ENCODE measurements around the gene ARL15.

The ARL15 gene

DNA sequence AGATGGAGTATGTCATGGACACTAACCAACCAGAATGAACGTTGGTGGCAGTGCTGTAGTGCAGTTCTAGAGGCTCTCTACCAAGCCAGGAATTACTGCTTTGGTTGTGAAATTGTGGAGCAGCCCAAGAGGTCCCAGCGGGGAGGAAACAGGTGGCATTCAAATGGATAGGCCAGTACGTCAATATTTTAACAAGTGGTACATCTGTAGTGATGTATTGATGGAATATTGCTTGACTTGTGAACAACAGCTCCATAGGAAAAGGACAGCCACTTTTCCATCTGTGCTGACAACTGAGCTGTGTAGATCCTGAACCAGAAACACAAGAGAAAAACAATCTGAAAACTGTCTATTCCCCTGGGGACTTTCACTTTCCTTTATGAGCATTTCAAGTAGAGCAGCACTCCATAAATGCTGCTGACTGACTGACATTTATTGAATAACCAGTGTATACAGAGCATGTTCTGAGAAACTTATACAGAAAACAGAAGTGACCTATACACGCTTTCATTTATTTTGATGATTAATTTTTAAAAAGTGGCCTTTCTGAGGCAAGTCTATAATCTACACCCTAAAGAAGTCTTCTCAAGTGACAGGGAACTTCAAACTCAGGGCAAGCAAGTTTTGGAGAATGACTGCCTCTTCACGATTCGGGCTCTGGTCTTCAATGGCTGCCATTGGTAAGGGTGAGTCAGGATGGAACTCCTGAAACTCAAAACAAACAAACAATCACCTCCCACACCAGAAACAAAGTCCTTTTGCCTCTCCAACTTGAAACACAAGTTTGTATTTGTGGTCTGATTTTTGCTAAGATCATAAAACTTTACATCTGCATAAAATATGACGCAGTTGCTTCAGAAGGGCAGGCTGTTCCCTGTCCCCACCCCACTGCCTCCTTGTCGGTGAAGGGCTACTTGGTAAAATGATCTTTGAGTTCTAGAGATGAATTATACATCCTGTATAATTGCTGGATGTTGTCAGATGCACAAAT lies 387.6 kb downstream of the ARL15 start:
- H3K9me3 ChIP-seq (ENCODE audit: insufficient read depth, low read depth, low read length): no peaks in the 10 kb centered on the region
- H3K4me1 ChIP-seq (ENCODE audit: insufficient read depth, low read length, poor library complexity, severe bottlenecking): peaks cover 14% of the 10 kb centered on the region
- no peak overlapping the region for H3K4me3 ChIP-seq (ENCODE audit: low read length, poor library complexity, severe bottlenecking)
- H3K4me2 ChIP-seq (ENCODE audit: low read depth, low read length, poor library complexity, severe bottlenecking): peak overlapping the region; percentile 14
- no peaks in the 10 kb centered on the region for H3K36me3 ChIP-seq (ENCODE audit: insufficient read depth, low read length)
- H3K9me2 ChIP-seq (replicated peaks; ENCODE audit: low read depth, low read length): no peaks in the 10 kb centered on the region
- H3K79me2 ChIP-seq (ENCODE audit: insufficient read depth, low read length): no peaks in the 10 kb centered on the region
- no peak overlapping the region for H2AFZ ChIP-seq (ENCODE audit: low read length)
- no peaks in the 10 kb centered on the region for H3F3A ChIP-seq (ENCODE audit: low read depth)
- H4K20me1 ChIP-seq (ENCODE audit: insufficient read depth, low read length, poor library complexity, severe bottlenecking): no peaks in the 10 kb centered on the region
- no peaks in the 10 kb centered on the region for H3K27me3 ChIP-seq (ENCODE audit: insufficient read depth, low read length, poor library complexity, severe bottlenecking)
- H3K9ac ChIP-seq (ENCODE audit: low read depth, low read length, poor library complexity, severe bottlenecking): no peak overlapping the region
- no peak for TF ChIP-seq EZH2phosphoT487 (IDR thresholded peaks at IDR 0.05; ENCODE audit: borderline replicate concordance)
- TF ChIP-seq, protein P1, sequence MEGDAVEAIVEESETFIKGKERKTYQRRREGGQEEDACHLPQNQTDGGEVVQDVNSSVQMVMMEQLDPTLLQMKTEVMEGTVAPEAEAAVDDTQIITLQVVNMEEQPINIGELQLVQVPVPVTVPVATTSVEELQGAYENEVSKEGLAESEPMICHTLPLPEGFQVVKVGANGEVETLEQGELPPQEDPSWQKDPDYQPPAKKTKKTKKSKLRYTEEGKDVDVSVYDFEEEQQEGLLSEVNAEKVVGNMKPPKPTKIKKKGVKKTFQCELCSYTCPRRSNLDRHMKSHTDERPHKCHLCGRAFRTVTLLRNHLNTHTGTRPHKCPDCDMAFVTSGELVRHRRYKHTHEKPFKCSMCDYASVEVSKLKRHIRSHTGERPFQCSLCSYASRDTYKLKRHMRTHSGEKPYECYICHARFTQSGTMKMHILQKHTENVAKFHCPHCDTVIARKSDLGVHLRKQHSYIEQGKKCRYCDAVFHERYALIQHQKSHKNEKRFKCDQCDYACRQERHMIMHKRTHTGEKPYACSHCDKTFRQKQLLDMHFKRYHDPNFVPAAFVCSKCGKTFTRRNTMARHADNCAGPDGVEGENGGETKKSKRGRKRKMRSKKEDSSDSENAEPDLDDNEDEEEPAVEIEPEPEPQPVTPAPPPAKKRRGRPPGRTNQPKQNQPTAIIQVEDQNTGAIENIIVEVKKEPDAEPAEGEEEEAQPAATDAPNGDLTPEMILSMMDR (conservative IDR thresholded peaks at IDR 0.05; ENCODE audit: low read length): no peak

- Histone ChIP-seq H3K79me2 (ENCODE audit: insufficient read depth, low read length) (no peaks in the 10 kb centered on the region), H3K9me2 (replicated peaks; ENCODE audit: low read depth, low read length) (no peaks in the 10 kb centered on the region), H3K4me1 (ENCODE audit: insufficient read depth, low read length, poor library complexity, severe bottlenecking) (peaks cover 10% of the 10 kb centered on the region), H4K20me1 (ENCODE audit: insufficient read depth, low read length, poor library complexity, severe bottlenecking) (no peaks in the 10 kb centered on the region), H3F3A (ENCODE audit: low read depth) (no peaks in the 10 kb centered on the region), H3K27me3 (ENCODE audit: insufficient read depth, low read length, poor library complexity, severe bottlenecking) (no peaks in the 10 kb centered on the region), H3K9ac (ENCODE audit: low read depth, low read length, poor library complexity, severe bottlenecking) (no peak overlapping the region), H2AFZ (ENCODE audit: low read length) (no peak overlapping the region), H3K4me3 (ENCODE audit: low read length, poor library complexity, severe bottlenecking) (no peak overlapping the region), H3K4me2 (ENCODE audit: low read depth, low read length, poor library complexity, severe bottlenecking) (no peak overlapping the region), H3K9me3 (ENCODE audit: insufficient read depth, low read depth, low read length) (no peaks in the 10 kb centered on the region), H3K36me3 (ENCODE audit: insufficient read depth, low read length) (no peaks in the 10 kb centered on the region)
- TF ChIP-seq EZH2phosphoT487 (IDR thresholded peaks at IDR 0.05; ENCODE audit: borderline replicate concordance): no peak
- TF ChIP-seq, protein P1 (conservative IDR thresholded peaks at IDR 0.05; ENCODE audit: low read length): no peak
Measured at GRCh38 chr5:53917826-53918225, 392.5 kb downstream of the ARL15 start.

DNA sequence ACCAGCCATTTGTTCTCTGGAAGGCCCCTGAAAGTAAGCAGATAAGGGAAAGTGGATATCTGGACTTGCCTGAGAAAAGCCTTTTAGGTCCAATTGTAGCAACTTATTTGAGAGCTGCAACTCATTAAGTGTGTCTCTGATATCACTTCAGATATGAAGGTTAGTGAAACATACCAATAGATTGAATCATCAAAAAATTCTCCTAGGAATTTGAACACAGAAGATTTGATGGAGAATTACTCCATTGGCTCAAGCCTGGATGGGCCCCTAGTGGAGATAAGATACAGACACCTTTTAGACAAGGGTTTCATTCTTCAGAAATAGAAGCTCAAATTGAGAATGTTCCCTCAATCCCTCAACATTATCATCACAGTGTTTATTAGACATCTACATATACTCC lies 393.3 kb downstream of the ARL15 start:
- Histone ChIP-seq H3K27me3 (ENCODE audit: insufficient read depth, low read length, poor library complexity, severe bottlenecking) (no peaks in the 10 kb centered on the region), H3K9ac (ENCODE audit: low read depth, low read length, poor library complexity, severe bottlenecking) (no peak overlapping the region), H3K9me3 (ENCODE audit: insufficient read depth, low read depth, low read length) (no peaks in the 10 kb centered on the region), H3K4me3 (ENCODE audit: low read length, poor library complexity, severe bottlenecking) (no peak overlapping the region), H3K79me2 (ENCODE audit: insufficient read depth, low read length) (no peaks in the 10 kb centered on the region), H3F3A (ENCODE audit: low read depth) (no peaks in the 10 kb centered on the region), H3K36me3 (ENCODE audit: insufficient read depth, low read length) (no peaks in the 10 kb centered on the region), H3K4me2 (ENCODE audit: low read depth, low read length, poor library complexity, severe bottlenecking) (no peak overlapping the region), H4K20me1 (ENCODE audit: insufficient read depth, low read length, poor library complexity, severe bottlenecking) (no peaks in the 10 kb centered on the region), H2AFZ (ENCODE audit: low read length) (no peak overlapping the region), H3K9me2 (replicated peaks; ENCODE audit: low read depth, low read length) (no peaks in the 10 kb centered on the region), H3K4me1 (ENCODE audit: insufficient read depth, low read length, poor library complexity, severe bottlenecking) (peaks cover 3% of the 10 kb centered on the region)
- TF ChIP-seq, protein P1 (conservative IDR thresholded peaks at IDR 0.05; ENCODE audit: low read length): peak; percentile 32; the same call in 1 of the 2 replicates
- no peak for TF ChIP-seq EZH2phosphoT487 (IDR thresholded peaks at IDR 0.05; ENCODE audit: borderline replicate concordance)

All from Loucy (cell line).